Keratinocyte (primary cell): Measurements from ENCODE around the gene EXOC6B. TPM values are rescaled to one million over a fixed set of nuclear protein-coding genes. Genes with fewer than 3 reads are reported as not detected.

ENCODE experiments used
- DNase-seq: peaks from one replicate; pipeline ENCODE4 v3.0.0-alpha.2; 2011; ENCODE audit warnings: low read depth, missing footprints, low spot score
- FAIRE-seq: peaks from 2 replicates; lab custom pipeline; 2011; peaks lifted over from hg19 to GRCh38; lab: Jason Lieb, UNC
- H2AFZ ChIP-seq: 2 replicates; pipeline ENCODE4 v1.6.0; 2012; ENCODE audit warnings: low read length, control low read depth, inconsistent platforms; ENCODE audit not compliant: control insufficient read depth
- H3K27ac ChIP-seq: 2 replicates; pipeline ENCODE4 v1.5.1; 2011; ENCODE audit warnings: low read length; ENCODE audit not compliant: control insufficient read depth, insufficient read depth
- H3K27me3 ChIP-seq: 3 replicates; pipeline ENCODE4 v1.6.0; 2011; ENCODE audit warnings: low read length; ENCODE audit not compliant: control insufficient read depth, insufficient read depth; ENCODE audit errors: extremely low read depth
- H3K36me3 ChIP-seq, 2 experiments: 2 replicates in 1 of 2; 3 replicates in 1 of 2; pipeline ENCODE4 v1.5.1; 2011; ENCODE audit warnings: low read length in 2 of 2, mild to moderate bottlenecking in 1 of 2; ENCODE audit not compliant: control insufficient read depth in 2 of 2, insufficient read depth in 2 of 2; ENCODE audit errors: extremely low read depth in 1 of 2
- H3K4me1 ChIP-seq: 3 replicates; pipeline ENCODE4 v1.5.1; 2011; ENCODE audit warnings: low read length; ENCODE audit not compliant: control insufficient read depth, insufficient read depth; ENCODE audit errors: extremely low read depth
- H3K4me2 ChIP-seq: 3 replicates; pipeline ENCODE4 v1.6.0; 2011; ENCODE audit warnings: low read depth, low read length; ENCODE audit not compliant: control insufficient read depth, insufficient read depth; ENCODE audit errors: extremely low read depth
- H3K4me3 ChIP-seq, 3 experiments: fragments of 200-600 bp in 1 of 3; sonication (generic) in 1 of 3; 2 replicates in 2 of 3; 3 replicates in 1 of 3; pipeline ENCODE4 v1.5.1; 2011 to 2016; ENCODE audit warnings: low read length in 3 of 3, mild to moderate bottlenecking in 3 of 3, control low read depth in 2 of 3, inconsistent platforms in 1 of 3, low read depth in 1 of 3, mixed read lengths in 1 of 3, mixed run types in 1 of 3, moderate library complexity in 1 of 3; ENCODE audit not compliant: control insufficient read depth in 2 of 3, insufficient read depth in 2 of 3; ENCODE audit errors: extremely low read depth in 1 of 3
- H3K79me2 ChIP-seq: 2 replicates; pipeline ENCODE4 v1.6.0; 2012; ENCODE audit warnings: low read length; ENCODE audit not compliant: control insufficient read depth, insufficient read depth
- H3K9ac ChIP-seq: 3 replicates; pipeline ENCODE4 v1.6.0; 2011; ENCODE audit warnings: low read length; ENCODE audit not compliant: control insufficient read depth, insufficient read depth; ENCODE audit errors: extremely low read depth
- H3K9me1 ChIP-seq: 3 replicates; pipeline ENCODE4 v1.6.0; 2011; ENCODE audit warnings: low read length; ENCODE audit not compliant: control insufficient read depth, insufficient read depth; ENCODE audit errors: extremely low read depth
- H3K9me3 ChIP-seq: 2 replicates; pipeline ENCODE4 v1.5.1; 2012; ENCODE audit warnings: low read depth, low read length; ENCODE audit not compliant: control insufficient read depth
- H4K20me1 ChIP-seq: 3 replicates; pipeline ENCODE4 v1.6.0; 2011; ENCODE audit warnings: low read length; ENCODE audit not compliant: control insufficient read depth, insufficient read depth; ENCODE audit errors: extremely low read depth
- CTCF ChIP-seq, 3 experiments: IDR thresholded peaks in 1 of 3; conservative IDR thresholded peaks in 1 of 3; optimal IDR thresholded peaks in 1 of 3; 2 replicates in 2 of 3; 3 replicates in 1 of 3; pipeline versions ENCODE3 to v1.5.1; 2011; ENCODE audit warnings: low read length in 3 of 3, mild to moderate bottlenecking in 3 of 3, moderate library complexity in 2 of 3, control low read depth in 1 of 3, inconsistent platforms in 1 of 3; ENCODE audit not compliant: insufficient read depth in 2 of 3; ENCODE audit errors: extremely low read depth in 1 of 3
- EZH2 ChIP-seq: IDR thresholded peaks from one replicate; pipeline ENCODE4 v1.6.1; 2012; ENCODE audit warnings: inconsistent platforms, mild to moderate bottlenecking, low read length, moderate library complexity
- dilution Hi-C: fragments of 300-500 bp; cut with MboI; formaldehyde crosslinking; loops from one replicate; pipeline ENCODE4 v1.7.0; 2020; ENCODE audit warnings: low sequenced_read_pairs; ENCODE audit not compliant: extremely low pct_ligation_motif_present
- polyA plus RNA-seq, 5 experiments: library from polyadenylated mRNA; depleted of rRNA in 3 of 5; stranded (reverse) in 3 of 5; stranded (forward) in 1 of 5; unstranded in 1 of 5; fragments of >200 nt; gene quantifications; 1 replicate in 1 of 5; 2 replicates in 3 of 5; 3 replicates in 1 of 5; pipeline versions ENCODE4 v1.2.1 to v1.2.3, GENCODE V29; 2011 to 2012; ENCODE audit warnings: missing spikeins in 2 of 5, low read depth in 1 of 5, low replicate concordance in 1 of 5

The EXOC6B gene
- polyA plus RNA-seq, 1 donor (not counting 4 experiments of a cell fraction or from before 2014, with no cell fraction given) = 37.3 TPM

DNA sequence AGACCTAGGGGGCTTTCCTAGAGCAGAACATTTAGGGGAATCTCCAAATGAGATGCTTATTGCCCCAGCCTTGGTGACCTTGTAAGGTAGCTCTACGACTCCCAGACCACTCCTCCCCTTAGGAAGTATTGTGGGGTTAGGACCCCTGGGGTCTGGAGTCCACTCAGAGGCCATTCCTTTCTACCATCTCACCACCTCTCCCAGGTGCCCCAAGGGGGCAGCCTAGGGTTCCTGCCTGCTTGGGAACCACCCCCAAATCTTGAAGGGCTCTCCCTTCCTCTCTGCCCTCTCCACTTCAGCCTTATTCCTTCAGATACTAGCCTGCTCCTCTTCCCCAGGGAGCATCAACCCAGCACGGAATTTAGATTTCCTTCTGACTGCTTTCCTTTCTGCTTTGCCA lies 17.5 kb upstream of the EXOC6B start:
- no peaks in the 10 kb centered on the region for H3K4me1 ChIP-seq
- no peaks in the 10 kb centered on the region for H3K79me2 ChIP-seq
- H3K4me2 ChIP-seq = no peak overlapping the region
- H3K36me3 ChIP-seq = no peaks in the 10 kb centered on the region
- FAIRE-seq (no peak), DNase-seq (no peak)
- H4K20me1 ChIP-seq = no peaks in the 10 kb centered on the region
- no peak overlapping the region for H3K4me3 ChIP-seq
- H3K9me3 ChIP-seq = no peaks in the 10 kb centered on the region
- H3K27me3 ChIP-seq = no peaks in the 10 kb centered on the region
- dilution Hi-C loops = no loop called here
- H3K27ac ChIP-seq = no peak overlapping the region
- no peak overlapping the region for H3K9ac ChIP-seq
- no peak overlapping the region for H2AFZ ChIP-seq
- TF ChIP-seq CTCF (optimal IDR thresholded peaks at IDR 0.05 in 1 of 3, IDR thresholded peaks at IDR 0.05 in 1 of 3, conservative IDR thresholded peaks at IDR 0.05 in 1 of 3; ENCODE audit: extremely low read depth in 1 of 3, insufficient read depth in 2 of 3, low read length in 3 of 3) (no peak), EZH2 (no peak)
- H3K9me1 ChIP-seq = no peaks in the 10 kb centered on the region

DNA sequence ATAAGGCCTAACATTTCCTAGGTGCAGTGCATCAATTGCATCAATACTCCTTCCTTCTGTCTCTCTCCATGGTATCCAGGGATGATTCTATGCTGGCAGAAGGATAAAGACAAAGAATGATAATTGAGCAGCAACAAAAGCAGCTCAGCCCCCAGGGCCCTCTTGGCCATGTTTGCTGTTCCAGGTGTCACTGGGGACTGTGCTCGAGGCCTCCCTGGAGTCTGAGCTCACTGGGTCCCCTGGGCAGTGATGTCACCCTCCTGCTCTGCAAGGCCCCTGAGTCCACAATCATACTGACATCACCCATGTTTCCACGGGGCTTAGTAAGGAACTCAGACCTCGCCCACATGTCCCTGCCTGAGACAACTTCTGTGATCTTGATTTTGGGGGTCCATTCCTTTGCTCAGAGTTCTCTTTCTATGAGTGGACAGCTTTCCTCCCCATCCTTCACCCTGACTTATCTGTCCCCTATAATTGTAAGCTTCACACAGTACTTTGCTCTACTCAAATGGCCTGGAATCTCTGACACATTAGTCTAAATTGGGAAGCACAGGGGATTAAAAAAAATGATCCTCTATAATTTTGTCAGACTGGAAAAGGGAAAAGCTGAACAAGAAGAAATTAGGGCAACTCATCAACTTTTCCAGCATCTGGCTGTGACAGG lies 15.8 kb upstream of the EXOC6B start:
- H3K4me2 ChIP-seq = no peak overlapping the region
- H3K4me1 ChIP-seq = no peaks in the 10 kb centered on the region
- no peak for TF ChIP-seq CTCF (optimal IDR thresholded peaks at IDR 0.05 in 1 of 3, IDR thresholded peaks at IDR 0.05 in 1 of 3, conservative IDR thresholded peaks at IDR 0.05 in 1 of 3; ENCODE audit: extremely low read depth in 1 of 3, insufficient read depth in 2 of 3, low read length in 3 of 3)
- no peak for TF ChIP-seq EZH2
- DNase-seq (no peak), FAIRE-seq (no peak)
- H3K4me3 ChIP-seq = no peak overlapping the region
- H3K27me3 ChIP-seq = no peaks in the 10 kb centered on the region
- H3K9me1 ChIP-seq = no peaks in the 10 kb centered on the region
- no peak overlapping the region for H3K9ac ChIP-seq
- no peaks in the 10 kb centered on the region for H4K20me1 ChIP-seq
- no peaks in the 10 kb centered on the region for H3K9me3 ChIP-seq
- dilution Hi-C loops = no loop called here
- no peak overlapping the region for H3K27ac ChIP-seq
- H2AFZ ChIP-seq = no peak overlapping the region
- H3K36me3 ChIP-seq = no peaks in the 10 kb centered on the region
- no peaks in the 10 kb centered on the region for H3K79me2 ChIP-seq
